ENCODE data around the gene TBX3.

DNA sequence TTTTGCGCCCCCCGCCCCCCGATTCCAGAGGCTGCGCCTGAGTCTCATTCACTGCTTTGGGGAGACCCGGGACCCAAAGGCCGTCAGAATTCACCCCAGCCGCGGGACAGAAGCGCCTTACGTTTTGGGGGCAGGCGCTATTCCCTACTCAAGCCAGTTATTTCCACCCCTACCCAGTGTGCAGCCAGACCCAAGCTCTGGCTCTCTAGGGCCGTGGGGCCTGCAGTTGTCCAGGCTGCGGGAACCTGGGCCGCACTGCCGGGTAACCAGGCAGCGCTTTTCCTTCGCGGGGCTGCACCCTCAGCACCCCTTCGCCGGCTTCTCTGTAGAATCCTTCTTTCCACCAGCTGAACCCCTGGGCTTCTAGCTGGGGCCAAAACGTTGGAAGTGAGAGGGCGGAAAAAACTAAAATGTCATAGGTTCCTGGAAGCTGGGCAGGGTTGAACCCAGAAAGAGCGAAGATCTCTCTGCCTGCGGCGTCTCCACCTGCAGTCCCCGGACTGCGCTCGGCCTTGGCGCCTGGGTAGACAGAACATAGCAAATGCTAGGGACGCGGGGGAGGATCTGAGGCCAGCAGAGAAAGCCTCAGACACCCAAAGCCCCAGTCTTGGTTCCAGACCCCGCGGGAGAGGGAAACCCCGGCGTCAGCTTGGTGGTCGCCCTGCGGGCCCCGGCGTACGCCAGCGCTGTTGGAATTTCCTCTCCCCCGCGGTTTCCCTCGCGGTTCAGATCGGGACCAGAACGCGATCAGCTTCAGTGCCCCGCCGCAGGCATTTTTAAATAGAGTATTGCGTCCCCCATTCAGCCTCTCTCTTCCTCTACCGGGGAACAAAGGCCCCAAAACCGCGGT lies 18.3 kb downstream of the TBX3 start:
- TF ChIP-seq YY1 (IDR thresholded peaks at IDR 0.05; ENCODE audit: low read depth) (no peak), RAD21 (IDR thresholded peaks at IDR 0.05; ENCODE audit: low read depth) (no peak), EP300 (IDR thresholded peaks at IDR 0.05; ENCODE audit: borderline replicate concordance) (no peak), CREB1 (IDR thresholded peaks at IDR 0.05; ENCODE audit: low read depth) (no peak), CEBPB (IDR thresholded peaks at IDR 0.05) (no peak), TAF1 (IDR thresholded peaks at IDR 0.05; ENCODE audit: low read depth) (no peak), TCF12 (IDR thresholded peaks at IDR 0.05; ENCODE audit: low read depth) (no peak), FOXM1 (IDR thresholded peaks at IDR 0.05; ENCODE audit: borderline replicate concordance, low read depth) (no peak)
